Activated CD4-positive, alpha-beta memory T cell treated with anti-CD3 and anti-CD28 coated beads, Interleukin-2, amount 10 ng/mL, durations not matched to agents 7 days and 5 days (primary cell): Measurements from ENCODE around the gene ERH. TPM values are rescaled to one million over a fixed set of nuclear protein-coding genes. Genes with fewer than 3 reads are reported as not detected.

ENCODE experiments used
- CTCF ChIA-PET: fragments of 350-600 bp; sonication (Branson Sonifier 250); formaldehyde crosslinking; loops from one replicate; lab custom pipeline; 2021; ENCODE audit warnings: antibody characterized with exemption, inconsistent platforms; lab: Charles Lee
- POLR2A ChIA-PET: fragments of 350-600 bp; sonication (Branson Sonifier 250); formaldehyde crosslinking; loops from one replicate; lab custom pipeline; 2021; ENCODE audit warnings: antibody characterized with exemption; lab: Charles Lee
- DNase-seq: peaks from one replicate; pipeline ENCODE4 v3.0.0-alpha.2; 2020
- H3K27ac Mint-ChIP-seq: one replicate; pipeline ENCODE4 v1.8.0; 2021; ENCODE audit warnings: mild to moderate bottlenecking, mixed read lengths
- H3K27me3 Mint-ChIP-seq: one replicate; pipeline ENCODE4 v1.8.0; 2021; ENCODE audit warnings: mixed read lengths
- H3K36me3 Mint-ChIP-seq: one replicate; pipeline ENCODE4 v1.8.0; 2021; ENCODE audit warnings: low read depth, mixed read lengths
- H3K4me1 Mint-ChIP-seq: one replicate; pipeline ENCODE4 v1.8.0; 2021; ENCODE audit warnings: mixed read lengths
- H3K4me3 Mint-ChIP-seq: one replicate; pipeline ENCODE4 v1.8.0; 2021; ENCODE audit warnings: mild to moderate bottlenecking, mixed read lengths
- H3K9me3 Mint-ChIP-seq: one replicate; pipeline ENCODE4 v1.8.0; 2021; ENCODE audit warnings: mixed read lengths
- total RNA-seq, 2 experiments: library from RNA; stranded (reverse); gene quantifications; one replicate each; pipeline ENCODE4 v1.2.3, GENCODE V29; 2021

ERH gene
- total RNA-seq, 2 experiments from 2014 or later = 281 to 295 TPM

DNA sequence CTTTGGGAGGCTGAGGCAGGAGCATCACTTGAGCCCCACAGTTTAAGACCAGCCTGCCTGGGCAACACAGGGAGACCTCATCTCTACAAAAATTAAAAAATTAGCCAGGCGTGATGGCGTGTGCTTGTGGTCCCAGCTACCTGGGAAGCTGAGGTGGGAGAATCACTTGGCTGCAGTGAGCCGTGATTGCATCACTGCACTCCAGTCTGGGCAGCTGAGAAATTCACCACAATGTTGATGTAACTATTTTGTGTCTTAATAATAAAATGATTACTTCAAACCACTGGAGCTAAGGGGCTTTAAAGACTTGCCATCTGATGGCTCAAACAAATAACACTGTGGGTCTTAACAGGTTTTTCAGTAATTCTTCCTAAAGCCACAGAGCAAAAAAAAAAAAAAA is 10.8 kb downstream of the ERH start:
- ChIA-PET POLR2A (interaction anchor here (3.4 kb wide), 1 partner anchor 10 kb away, joined by 35 read pairs; the partner anchor contains the start of genes ERH and SLC39A9), CTCF (interaction anchor here (1.1 kb wide), 1 partner anchor 10 kb away, joined by 4 read pairs; no protein-coding TSS in a partner anchor)
- Mint-ChIP-seq H3K4me1 (peaks cover 44% of the 10 kb centered on the region), H3K36me3 (peaks cover 82% of the 10 kb centered on the region), H3K27ac (no peak overlapping the region), H3K9me3 (no peaks in the 10 kb centered on the region), H3K4me3 (no peak overlapping the region), H3K27me3 (no peaks in the 10 kb centered on the region)
- no peak for DNase-seq

DNA sequence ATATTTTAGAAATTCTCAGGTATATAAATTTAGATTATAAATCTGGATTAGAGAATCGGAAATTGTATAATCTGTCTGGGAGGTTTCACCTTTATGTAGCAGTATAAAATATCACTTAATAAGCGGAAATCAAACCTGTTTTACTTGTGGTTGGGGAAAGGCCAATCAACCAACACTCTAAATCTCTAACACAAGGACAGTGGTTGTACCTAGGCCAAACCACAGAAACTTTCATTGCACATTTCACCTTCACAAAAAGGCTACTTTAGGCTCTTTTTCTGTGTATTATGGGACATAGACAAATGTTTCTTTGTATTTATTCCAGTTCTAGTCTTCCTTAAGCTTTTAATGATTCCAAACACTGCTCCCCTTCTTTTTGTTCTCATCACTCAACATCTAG is 19.8 kb downstream of the ERH start:
- Mint-ChIP-seq H3K27me3 (no peaks in the 10 kb centered on the region), H3K4me3 (no peak overlapping the region), H3K36me3 (peaks cover 62% of the 10 kb centered on the region), H3K9me3 (no peaks in the 10 kb centered on the region), H3K27ac (no peak overlapping the region), H3K4me1 (peaks cover 3% of the 10 kb centered on the region)
- ChIA-PET CTCF (no interaction called here), POLR2A (interaction anchor here (2.8 kb wide), 1 partner anchor 20 kb away, joined by 13 read pairs; the partner anchor contains the start of genes ERH and SLC39A9)
- no peak for DNase-seq

DNA sequence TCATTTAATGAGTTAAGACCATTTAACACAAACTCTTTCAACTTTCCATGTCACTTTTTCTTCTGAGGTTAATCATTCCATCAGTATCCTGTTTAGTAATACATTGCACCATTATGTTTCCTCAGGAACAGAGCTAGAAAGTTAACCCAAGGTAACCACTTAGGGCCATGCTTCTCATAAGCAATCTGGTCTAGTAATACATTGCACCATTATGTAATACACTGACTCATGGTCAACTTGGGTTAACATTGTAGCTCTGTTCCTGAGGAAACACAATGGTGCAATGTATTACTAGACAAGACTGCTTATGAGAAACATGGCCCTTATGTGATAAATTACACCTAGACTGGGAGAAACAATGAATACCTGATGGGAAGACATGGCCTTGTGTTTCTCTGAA is 21.7 kb downstream of the ERH start:
- ChIA-PET CTCF (no interaction called here), POLR2A (interaction anchor here (1.1 to 2.0 kb wide), 2 partner anchors 19 to 21 kb away, joined by 3 to 12 read pairs; partner anchors contain the start of genes ERH and SLC39A9)
- Mint-ChIP-seq H3K4me1 (peaks cover 3% of the 10 kb centered on the region), H3K27me3 (no peaks in the 10 kb centered on the region), H3K27ac (no peak overlapping the region), H3K4me3 (no peak overlapping the region), H3K9me3 (no peaks in the 10 kb centered on the region), H3K36me3 (peaks cover 53% of the 10 kb centered on the region)
- DNase-seq = no peak

DNA sequence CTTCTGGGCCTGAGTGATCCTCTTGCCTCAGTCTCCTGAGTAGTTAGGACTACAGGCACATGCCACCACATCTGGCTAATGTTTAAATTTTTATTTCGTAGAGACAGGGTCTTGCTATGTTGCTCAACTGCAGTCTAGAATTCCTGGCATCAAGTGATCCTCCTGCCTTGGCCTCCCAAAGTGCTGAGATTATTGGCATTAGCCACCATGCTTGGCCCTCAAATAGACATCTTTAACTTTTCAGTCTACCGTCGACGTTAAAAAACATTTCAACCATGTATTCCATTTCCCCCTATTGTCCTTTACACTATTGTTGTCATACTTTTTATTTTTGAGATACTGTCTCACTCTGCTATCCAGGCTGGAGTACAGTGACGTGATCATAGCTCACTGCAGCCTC is 22.4 kb downstream of the ERH start:
- Mint-ChIP-seq H3K27ac (no peak overlapping the region), H3K9me3 (no peaks in the 10 kb centered on the region), H3K4me1 (peaks cover 3% of the 10 kb centered on the region), H3K27me3 (no peaks in the 10 kb centered on the region), H3K36me3 (peaks cover 49% of the 10 kb centered on the region), H3K4me3 (no peak overlapping the region)
- POLR2A ChIA-PET = interaction anchor here (1.1 to 2.0 kb wide), 2 partner anchors 18 to 22 kb away, joined by 3 to 12 read pairs; partner anchors contain the start of genes ERH and SLC39A9
- no peak for DNase-seq
- CTCF ChIA-PET = no interaction called here

DNA sequence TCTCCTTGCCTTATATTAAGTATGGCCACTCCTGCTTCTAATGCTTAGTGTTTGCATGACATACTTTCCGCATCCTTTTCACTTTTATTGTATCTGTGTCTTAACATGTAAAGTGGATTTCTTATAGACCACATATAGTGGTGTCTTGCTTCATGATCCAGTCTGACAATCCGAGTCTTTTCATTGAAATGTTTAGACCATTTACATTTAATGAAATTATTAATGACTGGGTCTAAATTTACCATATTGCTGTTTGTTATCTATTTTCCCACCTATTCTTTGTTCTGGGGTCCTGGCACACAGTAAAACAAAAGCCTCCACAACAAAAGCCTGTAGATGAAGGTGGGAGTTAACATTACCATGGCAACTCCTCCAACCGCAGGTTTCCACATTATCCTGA is 22.9 kb downstream of the ERH start:
- Mint-ChIP-seq H3K36me3 (peaks cover 46% of the 10 kb centered on the region), H3K4me3 (no peak overlapping the region), H3K27ac (no peak overlapping the region), H3K9me3 (no peaks in the 10 kb centered on the region), H3K27me3 (no peaks in the 10 kb centered on the region), H3K4me1 (peaks cover 3% of the 10 kb centered on the region)
- DNase-seq = no peak
- ChIA-PET POLR2A (no interaction called here), CTCF (no interaction called here)

DNA sequence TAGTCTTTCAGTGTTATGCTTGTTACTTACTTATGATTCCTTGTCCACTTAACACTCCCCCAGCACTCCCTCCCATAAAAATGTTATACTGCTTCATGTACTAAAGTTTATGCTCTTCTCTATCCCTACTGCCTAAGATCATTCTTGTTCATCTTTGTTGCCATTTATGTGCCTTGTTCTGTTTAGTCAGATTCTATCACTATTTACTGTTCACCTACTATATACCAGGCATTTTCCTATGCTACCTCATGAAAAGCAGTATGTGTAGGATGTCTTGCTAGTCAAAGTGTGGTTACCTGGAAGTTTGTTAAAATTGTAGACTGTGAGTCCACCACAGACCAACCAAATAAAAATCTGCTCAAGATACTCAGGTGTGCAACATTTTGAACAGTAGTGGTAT is 23.9 kb downstream of the ERH start:
- peaks cover 37% of the 10 kb centered on the region for H3K36me3 Mint-ChIP-seq
- H3K27ac Mint-ChIP-seq = no peak overlapping the region
- no peaks in the 10 kb centered on the region for H3K27me3 Mint-ChIP-seq
- no peak overlapping the region for H3K4me3 Mint-ChIP-seq
- peaks cover 3% of the 10 kb centered on the region for H3K4me1 Mint-ChIP-seq
- POLR2A ChIA-PET = no interaction called here
- CTCF ChIA-PET = no interaction called here
- no peak for DNase-seq
- H3K9me3 Mint-ChIP-seq = no peaks in the 10 kb centered on the region

DNA sequence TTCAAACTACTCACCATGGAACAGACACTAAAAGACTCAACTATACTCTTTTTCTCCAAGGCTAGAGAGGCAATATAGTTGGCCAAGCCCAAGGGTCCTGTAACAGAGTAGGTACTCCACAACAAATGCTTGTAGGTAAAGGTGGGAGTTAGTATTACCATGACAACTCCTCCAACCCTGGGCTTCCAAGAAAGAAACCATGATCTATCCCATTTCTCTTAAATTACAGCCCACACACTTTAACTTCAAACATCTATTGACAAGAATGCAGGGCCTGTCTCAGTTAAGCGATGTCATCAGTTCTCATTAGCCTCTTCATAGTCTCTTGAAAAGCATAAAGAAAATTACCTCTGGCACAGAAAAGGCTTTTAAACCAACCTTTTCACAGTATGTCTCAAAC is 25.0 kb downstream of the ERH start:
- CTCF ChIA-PET = no interaction called here
- DNase-seq = no peak
- Mint-ChIP-seq H3K27ac (no peak overlapping the region), H3K9me3 (no peaks in the 10 kb centered on the region), H3K27me3 (no peaks in the 10 kb centered on the region), H3K36me3 (peaks cover 30% of the 10 kb centered on the region), H3K4me3 (no peak overlapping the region), H3K4me1 (peaks cover 3% of the 10 kb centered on the region)
- POLR2A ChIA-PET = no interaction called here

DNA sequence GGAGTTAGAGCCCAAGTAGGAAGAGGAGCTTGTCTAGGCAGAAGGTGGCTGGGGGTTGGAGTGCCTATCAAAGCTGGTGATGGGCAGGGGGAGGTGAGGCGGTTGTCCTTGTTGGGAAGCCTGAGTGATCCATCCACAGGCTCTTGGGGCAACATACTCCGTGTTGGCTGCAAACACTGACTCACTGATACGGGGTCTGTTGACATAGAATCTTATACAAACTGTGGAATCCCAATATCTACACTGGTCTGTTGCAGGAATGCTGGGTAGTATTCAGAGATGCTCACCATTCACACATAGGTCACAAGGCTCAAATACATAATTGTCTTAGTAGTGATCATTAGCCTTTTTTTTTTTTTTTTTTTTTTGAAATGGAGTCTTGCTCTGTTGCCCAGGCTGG is 26.0 kb downstream of the ERH start:
- peaks cover 3% of the 10 kb centered on the region for H3K4me1 Mint-ChIP-seq
- no peaks in the 10 kb centered on the region for H3K27me3 Mint-ChIP-seq
- no peak for DNase-seq
- no peak overlapping the region for H3K4me3 Mint-ChIP-seq
- POLR2A ChIA-PET = no interaction called here
- CTCF ChIA-PET = no interaction called here
- H3K27ac Mint-ChIP-seq = no peak overlapping the region
- peaks cover 27% of the 10 kb centered on the region for H3K36me3 Mint-ChIP-seq
- no peaks in the 10 kb centered on the region for H3K9me3 Mint-ChIP-seq

DNA sequence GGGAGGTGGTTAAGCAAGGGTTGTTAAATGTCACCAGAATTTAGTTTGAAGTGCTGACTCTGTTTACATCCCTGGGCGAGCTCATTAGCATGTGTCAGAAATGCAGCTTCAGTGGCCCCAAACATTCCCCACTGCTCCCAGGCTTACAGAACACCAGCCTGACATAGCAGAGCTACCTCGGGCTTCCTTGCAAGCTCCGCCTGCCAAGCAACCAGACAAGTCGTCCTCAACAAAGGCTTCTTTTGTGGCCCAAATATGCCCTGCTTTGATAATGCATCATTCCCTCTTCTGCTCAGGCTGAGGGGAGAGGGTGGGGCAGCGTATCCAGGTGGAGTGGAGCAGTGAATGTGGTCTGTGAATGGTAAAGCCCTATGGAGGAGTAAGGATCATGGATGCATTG is 28.0 kb downstream of the ERH start:
- CTCF ChIA-PET = interaction anchor here (1.3 kb wide), 1 partner anchor 16 kb away, joined by 3 read pairs; no protein-coding TSS in a partner anchor
- peaks cover 3% of the 10 kb centered on the region for H3K4me1 Mint-ChIP-seq
- POLR2A ChIA-PET = interaction anchor here (1.4 kb wide), 1 partner anchor 28 kb away, joined by 4 read pairs; the partner anchor contains the start of gene ERH
- H3K9me3 Mint-ChIP-seq = no peaks in the 10 kb centered on the region
- H3K4me3 Mint-ChIP-seq = no peak overlapping the region
- H3K36me3 Mint-ChIP-seq = peaks cover 8% of the 10 kb centered on the region
- H3K27me3 Mint-ChIP-seq = no peaks in the 10 kb centered on the region
- no peak overlapping the region for H3K27ac Mint-ChIP-seq
- no peak for DNase-seq

DNA sequence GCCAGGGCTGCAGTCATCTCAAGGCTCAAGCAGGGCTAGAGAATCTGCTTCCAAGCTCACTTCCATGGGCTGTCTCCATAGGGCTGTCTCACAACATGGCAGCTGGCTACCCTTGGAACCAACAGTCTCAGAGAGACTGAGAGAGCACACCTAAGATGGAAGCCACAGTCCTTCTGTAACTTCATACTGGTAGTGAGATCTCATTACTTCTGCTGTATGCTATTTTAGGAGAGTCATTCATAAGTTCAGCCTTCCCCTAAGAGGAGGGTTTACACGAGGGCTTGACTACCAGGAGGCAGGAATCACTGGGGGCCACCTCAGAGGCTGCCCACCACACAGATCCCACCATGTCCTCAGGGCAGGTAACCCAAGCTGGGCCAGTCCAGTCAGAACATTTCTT is 29.7 kb downstream of the ERH start:
- Mint-ChIP-seq H3K4me1 (no peaks in the 10 kb centered on the region), H3K27me3 (no peaks in the 10 kb centered on the region), H3K27ac (no peak overlapping the region), H3K36me3 (peaks cover 3% of the 10 kb centered on the region), H3K4me3 (no peak overlapping the region), H3K9me3 (no peaks in the 10 kb centered on the region)
- POLR2A ChIA-PET = no interaction called here
- CTCF ChIA-PET = no interaction called here
- no peak for DNase-seq

DNA sequence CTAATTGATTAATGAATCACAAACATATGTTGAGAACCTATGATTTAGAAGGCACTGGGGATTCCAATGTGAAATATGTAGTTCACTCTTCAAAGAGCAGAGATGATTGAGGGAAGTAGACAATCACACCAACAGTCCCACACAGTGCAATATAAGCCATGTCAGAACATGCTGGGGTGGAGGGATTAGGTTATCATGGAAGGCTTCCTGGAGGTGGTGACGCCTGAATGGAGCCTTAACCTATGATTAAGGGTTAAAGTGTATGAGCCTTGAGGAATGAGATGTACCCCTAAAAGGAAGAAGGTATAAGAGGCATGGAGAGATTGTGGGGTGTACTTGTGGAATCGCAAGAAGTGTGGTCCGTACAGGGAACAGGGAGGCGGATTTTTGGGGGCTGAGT is 31.3 kb downstream of the ERH start:
- Mint-ChIP-seq H3K4me3 (no peak overlapping the region), H3K9me3 (no peaks in the 10 kb centered on the region), H3K4me1 (no peaks in the 10 kb centered on the region), H3K27ac (no peak overlapping the region), H3K36me3 (no peaks in the 10 kb centered on the region), H3K27me3 (no peaks in the 10 kb centered on the region)
- no peak for DNase-seq
- POLR2A ChIA-PET = interaction anchor here (1.4 to 1.6 kb wide), 2 partner anchors 9 to 12 kb away, joined by 3 read pairs; no protein-coding TSS in a partner anchor
- CTCF ChIA-PET = interaction anchor here (1.2 kb wide), 1 partner anchor 12 kb away, joined by 3 read pairs; no protein-coding TSS in a partner anchor

DNA sequence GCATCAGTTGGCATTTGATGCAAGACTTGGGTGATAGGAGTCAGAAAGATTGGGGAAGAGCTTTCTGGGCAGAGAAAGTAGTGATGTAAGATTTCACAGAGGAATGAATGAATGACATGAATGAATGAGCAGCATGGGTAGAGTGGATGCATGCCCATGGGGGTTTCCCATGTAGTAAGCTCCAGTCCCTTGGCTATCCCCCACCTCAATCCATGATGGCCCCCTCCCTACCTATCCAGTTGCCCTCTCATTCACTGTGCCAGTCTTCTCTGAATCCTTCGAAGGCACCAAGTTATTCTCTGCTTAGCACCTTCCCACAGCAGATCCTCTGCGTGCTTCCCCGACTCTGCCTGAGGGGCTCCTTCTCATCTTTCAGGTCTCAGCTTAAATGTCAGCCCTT is 32.0 kb downstream of the ERH start:
- H3K27me3 Mint-ChIP-seq = no peaks in the 10 kb centered on the region
- CTCF ChIA-PET = no interaction called here
- POLR2A ChIA-PET = interaction anchor here (1.4 kb wide), 1 partner anchor 8 kb away, joined by 3 read pairs; no protein-coding TSS in a partner anchor
- no peaks in the 10 kb centered on the region for H3K9me3 Mint-ChIP-seq
- H3K4me1 Mint-ChIP-seq = no peaks in the 10 kb centered on the region
- H3K36me3 Mint-ChIP-seq = no peaks in the 10 kb centered on the region
- no peak for DNase-seq
- no peak overlapping the region for H3K27ac Mint-ChIP-seq
- no peak overlapping the region for H3K4me3 Mint-ChIP-seq

DNA sequence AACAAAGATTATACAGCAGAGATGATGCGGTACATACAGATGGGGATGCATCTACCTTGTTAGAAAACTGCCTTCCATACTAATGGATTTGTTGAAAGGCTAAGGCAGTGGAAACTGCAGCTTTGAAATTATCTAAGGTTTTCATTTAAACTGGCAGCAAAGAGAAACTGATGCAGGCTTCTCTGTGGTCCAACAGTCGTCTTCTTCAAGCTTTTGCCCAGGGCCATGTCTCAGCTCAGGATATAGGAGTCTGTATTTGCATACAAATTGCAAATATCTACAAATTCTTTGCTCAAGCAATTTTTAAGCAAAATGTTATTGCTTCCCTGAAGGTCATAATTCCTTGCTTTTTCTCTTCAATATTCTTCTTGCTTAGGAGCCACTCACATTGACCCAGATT is 33.7 kb downstream of the ERH start:
- DNase-seq = no peak
- H3K27ac Mint-ChIP-seq = no peak overlapping the region
- POLR2A ChIA-PET = no interaction called here
- no peaks in the 10 kb centered on the region for H3K27me3 Mint-ChIP-seq
- no peak overlapping the region for H3K4me3 Mint-ChIP-seq
- no peaks in the 10 kb centered on the region for H3K36me3 Mint-ChIP-seq
- CTCF ChIA-PET = no interaction called here
- no peaks in the 10 kb centered on the region for H3K4me1 Mint-ChIP-seq
- no peaks in the 10 kb centered on the region for H3K9me3 Mint-ChIP-seq

DNA sequence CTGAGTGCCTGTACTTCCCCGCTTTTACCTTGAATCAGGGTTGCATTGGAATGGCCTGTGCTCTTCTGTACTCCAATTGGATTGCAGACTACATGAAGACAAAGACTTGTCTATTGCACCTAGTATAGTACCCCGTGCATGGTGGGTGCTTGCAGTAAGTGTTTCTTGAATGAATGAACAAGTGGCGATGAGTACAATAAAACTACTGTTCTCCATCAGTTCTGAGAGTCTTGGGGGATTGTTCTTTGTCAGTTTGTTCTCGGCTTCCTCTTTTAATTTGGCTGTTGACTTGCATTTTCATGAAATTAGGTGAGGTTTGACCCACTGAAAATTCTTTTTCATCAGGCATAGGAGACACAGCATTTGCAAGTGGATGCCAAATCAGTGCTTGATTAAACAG is 34.1 kb downstream of the ERH start:
- H3K9me3 Mint-ChIP-seq = no peaks in the 10 kb centered on the region
- no peak overlapping the region for H3K27ac Mint-ChIP-seq
- ChIA-PET CTCF (no interaction called here), POLR2A (no interaction called here)
- no peaks in the 10 kb centered on the region for H3K36me3 Mint-ChIP-seq
- no peak for DNase-seq
- H3K4me1 Mint-ChIP-seq = peaks cover 1% of the 10 kb centered on the region
- no peaks in the 10 kb centered on the region for H3K27me3 Mint-ChIP-seq
- no peak overlapping the region for H3K4me3 Mint-ChIP-seq
